Omental fat pad (tissue), 4 donors: Measurements from ENCODE around the gene SPINT3. TPM values are rescaled to one million over a fixed set of nuclear protein-coding genes. Genes with fewer than 3 reads are reported as not detected.
"Not testable (repeated sequence)": the region's sequence is repeated elsewhere in the genome, so short reads cannot be mapped to it uniquely, and the experiment has no call there.

ENCODE experiments used
- ATAC-seq: fragments of 150-250 bp; one replicate; pipeline ENCODE4 v1.9.1; 2016; ENCODE audit warnings: mild to moderate bottlenecking, moderate library complexity; ENCODE audit not compliant: low FRiP score
- DNase-seq: peaks from one replicate; pipeline ENCODE4 v3.0.0-alpha.2; 2019; ENCODE audit warnings: low spot score
- CTCF ChIP-seq, 3 donors: fragments of 450-650 bp; IDR thresholded peaks; one replicate each; pipeline ENCODE4 v1.5.1; 2016 to 2017; ENCODE audit warnings: antibody characterized with exemption in 3 of 3, mild to moderate bottlenecking in 3 of 3, moderate library complexity in 2 of 3
- total RNA-seq, 4 donors: library from RNA; depleted of rRNA; stranded (reverse); fragments of >200 nt; gene quantifications; one replicate each; pipeline ENCODE4 v1.1.0, GENCODE V29; 2016

The SPINT3 gene
- total RNA-seq, 4 donors from 2014 or later: not detected

- DNase-seq: no peak
- TF ChIP-seq CTCF (IDR thresholded peaks at IDR 0.05): no peak
- no peak for ATAC-seq
These were observed 19.9 kb downstream of the SPINT3 start for GRCh38 chr20:45495501-45495941.

- DNase-seq (no peak), ATAC-seq (no peak)
- TF ChIP-seq CTCF (IDR thresholded peaks at IDR 0.05): no peak
These were observed 26.3 kb downstream of the SPINT3 start for GRCh38 chr20:45489083-45489531.

- DNase-seq (no peak), ATAC-seq (no peak)
- TF ChIP-seq CTCF (IDR thresholded peaks at IDR 0.05): no peak
These were observed 28.2 kb downstream of the SPINT3 start for GRCh38 chr20:45487231-45487635.

GRCh38 chr20:45485388-45485787 is 30.0 kb downstream of the SPINT3 start:
- DNase-seq (no peak), ATAC-seq (no peak)
- TF ChIP-seq CTCF (IDR thresholded peaks at IDR 0.05): no peak

GRCh38 chr20:45484676-45485075 is 30.7 kb downstream of the SPINT3 start:
- no peak for TF ChIP-seq CTCF (IDR thresholded peaks at IDR 0.05)
- no peak for ATAC-seq
- DNase-seq: no peak

- ATAC-seq (no peak), DNase-seq (no peak)
- TF ChIP-seq CTCF (IDR thresholded peaks at IDR 0.05): no peak
These were observed 35.6 kb downstream of the SPINT3 start for GRCh38 chr20:45479822-45480221.

- ATAC-seq, DNase-seq: not testable (repeated sequence)
These were observed 37.8 kb downstream of the SPINT3 start for GRCh38 chr20:45477530-45478148.

GRCh38 chr20:45472286-45472685 is 43.1 kb downstream of the SPINT3 start:
- not testable (repeated sequence) for ATAC-seq, DNase-seq
